HepG2 (cell line): ENCODE results near the gene ST14. TPM values are rescaled to one million over a fixed set of nuclear protein-coding genes. Genes with fewer than 3 reads are reported as not detected.

Experiments used
- ATF7 ChIP-seq, 2 experiments: fragments of 450-650 bp in 1 of 2; sonication (generic) in 1 of 2; formaldehyde crosslinking in 1 of 2; IDR thresholded peaks; 2 replicates each; pipeline versions ENCODE4 v1.4.0 to v1.6.1; 2016 to 2020; ENCODE audit warnings: antibody characterized with exemption in 1 of 2, mild to moderate bottlenecking in 1 of 2, missing genetic modification reagents in 1 of 2
- HOXA3 ChIP-seq: sonication (generic); formaldehyde crosslinking; IDR thresholded peaks from 2 replicates; pipeline ENCODE4 v1.5.0; 2020; ENCODE audit warnings: missing genetic modification reagents
- MED13 ChIP-seq: sonication (generic); formaldehyde crosslinking; IDR thresholded peaks from 2 replicates; pipeline ENCODE4 v1.5.0; 2020; ENCODE audit warnings: missing genetic modification reagents
- NFYB ChIP-seq: sonication (generic); formaldehyde crosslinking; IDR thresholded peaks from 2 replicates; pipeline ENCODE4 v1.4.0; 2020; ENCODE audit warnings: missing genetic modification reagents
- RARA ChIP-seq: IDR thresholded peaks from 2 replicates; pipeline ENCODE4 v1.6.1; 2016; ENCODE audit warnings: missing genetic modification reagents, missing compliant biosample characterization
- RBAK ChIP-seq: sonication (generic); formaldehyde crosslinking; IDR thresholded peaks from 2 replicates; pipeline ENCODE4 v1.5.1; 2020; ENCODE audit warnings: mild to moderate bottlenecking, missing genetic modification reagents
- SIX1 ChIP-seq: sonication (generic); formaldehyde crosslinking; IDR thresholded peaks from 2 replicates; pipeline ENCODE4 v1.4.0; 2020; ENCODE audit warnings: missing genetic modification reagents, borderline replicate concordance
- TEAD3 ChIP-seq: optimal IDR thresholded peaks from 2 replicates; pipeline ENCODE3; 2016; ENCODE audit warnings: borderline replicate concordance
- TOE1 ChIP-seq: sonication (generic); formaldehyde crosslinking; IDR thresholded peaks from 2 replicates; pipeline ENCODE4 v1.4.0; 2020; ENCODE audit warnings: mild to moderate bottlenecking, missing genetic modification reagents
- ZNF12 ChIP-seq: sonication (generic); formaldehyde crosslinking; IDR thresholded peaks from 2 replicates; pipeline ENCODE4 v1.5.0; 2020; ENCODE audit warnings: missing genetic modification reagents
- ZNF124 ChIP-seq: sonication (generic); formaldehyde crosslinking; IDR thresholded peaks from 2 replicates; pipeline ENCODE4 v1.4.0; 2020; ENCODE audit warnings: missing genetic modification reagents
- ZNF180 ChIP-seq: sonication (generic); formaldehyde crosslinking; IDR thresholded peaks from 2 replicates; pipeline ENCODE4 v1.4.0; 2020; ENCODE audit warnings: low read depth, missing genetic modification reagents, borderline replicate concordance
- ZNF30 ChIP-seq: sonication (generic); formaldehyde crosslinking; IDR thresholded peaks from 2 replicates; pipeline ENCODE4 v1.5.0; 2020; ENCODE audit warnings: mild to moderate bottlenecking, missing genetic modification reagents
- ZNF34 ChIP-seq: sonication (generic); formaldehyde crosslinking; IDR thresholded peaks from 2 replicates; pipeline ENCODE4 v1.4.0; 2020; ENCODE audit warnings: mild to moderate bottlenecking, missing genetic modification reagents, borderline replicate concordance
- ZNF589 ChIP-seq: sonication (generic); formaldehyde crosslinking; conservative IDR thresholded peaks from 2 replicates; pipeline ENCODE4 v1.8.0; 2022; ENCODE audit warnings: mild to moderate bottlenecking, moderate library complexity, missing genetic modification reagents
- ZNF614 ChIP-seq: IDR thresholded peaks from 2 replicates; pipeline ENCODE4 v1.6.1; 2018; ENCODE audit warnings: missing biosample characterization, missing genetic modification reagents, inconsistent platforms, borderline replicate concordance
- ZNF670 ChIP-seq: sonication (generic); formaldehyde crosslinking; IDR thresholded peaks from 2 replicates; pipeline ENCODE4 v1.8.0; 2022; ENCODE audit warnings: mild to moderate bottlenecking, missing genetic modification reagents, borderline replicate concordance
- polyA plus RNA-seq, 8 experiments: library from polyadenylated mRNA; depleted of rRNA in 3 of 8; stranded (reverse) in 7 of 8; unstranded in 1 of 8; fragments of >200 nt; fragmentation: Illumina TruSeq in 4 of 8; extraction: Trizol in 4 of 8; gene quantifications; 2 replicates each; pipeline versions ENCODE4 v1.2.1 to v1.2.3, GENCODE V29; 2011 to 2016; ENCODE audit warnings: low read depth in 4 of 8, missing spikeins in 1 of 8, mixed read lengths in 1 of 8; ENCODE audit not compliant: insufficient read depth in 1 of 8
- total RNA-seq, 5 experiments: library from RNA; depleted of rRNA; stranded (reverse); fragments of >200 nt; fragmentation: Illumina TruSeq; extraction: Trizol; gene quantifications; 2 replicates each; pipeline ENCODE4 v1.2.3, GENCODE V29; 2016; ENCODE audit warnings: low read depth in 1 of 5
- TF ChIP-seq, protein P1 (sequence below): sonication (generic); formaldehyde crosslinking; IDR thresholded peaks from 2 replicates; pipeline ENCODE4 v1.4.0; 2020; ENCODE audit warnings: missing genetic modification reagents
- TF ChIP-seq, protein P2 (sequence below): sonication (generic); formaldehyde crosslinking; IDR thresholded peaks from 2 replicates; pipeline ENCODE4 v1.9.0; 2022; ENCODE audit warnings: missing genetic modification reagents, mild to moderate bottlenecking, borderline replicate concordance
- TF ChIP-seq, protein P3 (sequence below): sonication (generic); formaldehyde crosslinking; IDR thresholded peaks from 2 replicates; pipeline ENCODE4 v1.4.0; 2020; ENCODE audit warnings: missing genetic modification reagents, borderline replicate concordance
- TF ChIP-seq, protein P4 (sequence below): sonication (generic); formaldehyde crosslinking; IDR thresholded peaks from 2 replicates; pipeline ENCODE4 v1.8.0; 2022; ENCODE audit warnings: mild to moderate bottlenecking, missing genetic modification reagents

Gene ST14
- total and polyA plus RNA-seq, 2 of the 13 experiments (the other 11 are each of a cell fraction or from before 2014, with no cell fraction given), result 0.88 to 1.4 TPM

DNA sequence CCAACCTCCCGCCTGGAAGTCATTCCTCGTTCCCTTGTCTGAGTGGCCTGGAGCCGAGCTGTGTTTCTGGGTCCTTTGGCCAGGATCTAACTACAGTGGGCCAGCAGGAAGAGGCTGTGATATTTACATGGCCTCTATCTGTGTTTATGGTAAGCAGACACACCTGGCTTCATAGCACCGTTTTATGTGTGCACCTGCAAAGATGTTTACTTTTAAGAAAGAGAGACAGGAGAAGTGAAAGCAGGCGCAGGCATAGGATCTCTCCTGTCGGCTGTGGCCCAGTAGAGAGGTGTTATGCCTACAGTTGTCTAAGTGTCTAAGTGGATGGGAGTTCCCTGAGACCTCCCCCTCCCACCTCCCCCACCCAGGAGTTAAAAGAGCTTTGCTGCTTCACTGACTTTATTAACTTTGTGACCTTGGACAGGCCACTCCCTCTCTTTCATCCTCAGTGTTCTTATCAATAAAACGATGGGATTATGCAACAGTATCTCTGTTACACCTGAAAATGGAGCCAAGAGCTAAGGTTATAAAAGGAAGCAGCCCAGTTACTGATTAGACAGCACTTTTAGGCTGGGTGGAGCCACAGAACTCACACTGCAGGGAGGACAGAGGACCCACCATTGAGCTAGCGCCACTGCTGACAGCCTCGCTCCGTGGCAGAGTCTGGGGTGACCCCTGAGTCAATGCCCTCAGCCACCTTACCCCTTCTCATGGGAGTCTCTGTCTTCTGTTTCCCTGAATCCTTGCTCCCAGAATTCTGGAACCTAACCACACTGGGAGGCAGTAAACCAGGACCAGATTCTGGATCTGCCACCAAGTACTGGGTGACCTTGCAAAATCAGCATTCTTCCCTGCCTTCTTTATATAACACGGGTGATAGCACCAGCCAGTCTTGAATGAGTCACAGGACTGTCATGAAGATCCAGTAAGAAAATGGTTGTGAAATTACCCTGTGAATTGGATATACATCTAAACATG lies 22.0 kb downstream of the ST14 start (continued):
- TF ChIP-seq, protein P1, sequence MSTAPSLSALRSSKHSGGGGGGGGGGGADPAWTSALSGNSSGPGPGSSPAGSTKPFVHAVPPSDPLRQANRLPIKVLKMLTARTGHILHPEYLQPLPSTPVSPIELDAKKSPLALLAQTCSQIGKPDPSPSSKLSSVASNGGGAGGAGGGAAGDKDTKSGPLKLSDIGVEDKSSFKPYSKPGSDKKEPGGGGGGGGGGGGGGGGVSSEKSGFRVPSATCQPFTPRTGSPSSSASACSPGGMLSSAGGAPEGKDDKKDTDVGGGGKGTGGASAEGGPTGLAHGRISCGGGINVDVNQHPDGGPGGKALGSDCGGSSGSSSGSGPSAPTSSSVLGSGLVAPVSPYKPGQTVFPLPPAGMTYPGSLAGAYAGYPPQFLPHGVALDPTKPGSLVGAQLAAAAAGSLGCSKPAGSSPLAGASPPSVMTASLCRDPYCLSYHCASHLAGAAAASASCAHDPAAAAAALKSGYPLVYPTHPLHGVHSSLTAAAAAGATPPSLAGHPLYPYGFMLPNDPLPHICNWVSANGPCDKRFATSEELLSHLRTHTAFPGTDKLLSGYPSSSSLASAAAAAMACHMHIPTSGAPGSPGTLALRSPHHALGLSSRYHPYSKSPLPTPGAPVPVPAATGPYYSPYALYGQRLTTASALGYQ (CRISPR knock-in tag), result peak; percentile 85
- TF ChIP-seq, protein P2, sequence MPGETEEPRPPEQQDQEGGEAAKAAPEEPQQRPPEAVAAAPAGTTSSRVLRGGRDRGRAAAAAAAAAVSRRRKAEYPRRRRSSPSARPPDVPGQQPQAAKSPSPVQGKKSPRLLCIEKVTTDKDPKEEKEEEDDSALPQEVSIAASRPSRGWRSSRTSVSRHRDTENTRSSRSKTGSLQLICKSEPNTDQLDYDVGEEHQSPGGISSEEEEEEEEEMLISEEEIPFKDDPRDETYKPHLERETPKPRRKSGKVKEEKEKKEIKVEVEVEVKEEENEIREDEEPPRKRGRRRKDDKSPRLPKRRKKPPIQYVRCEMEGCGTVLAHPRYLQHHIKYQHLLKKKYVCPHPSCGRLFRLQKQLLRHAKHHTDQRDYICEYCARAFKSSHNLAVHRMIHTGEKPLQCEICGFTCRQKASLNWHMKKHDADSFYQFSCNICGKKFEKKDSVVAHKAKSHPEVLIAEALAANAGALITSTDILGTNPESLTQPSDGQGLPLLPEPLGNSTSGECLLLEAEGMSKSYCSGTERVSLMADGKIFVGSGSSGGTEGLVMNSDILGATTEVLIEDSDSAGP (CRISPR knock-in tag), result peak; percentile 58; the same call in 1 of the 2 replicates
- TF ChIP-seq SIX1 (CRISPR knock-in tag) (peak; percentile 91), ZNF12 (peak; percentile 58), ZNF34 (CRISPR knock-in tag) (no peak), MED13 (no peak; the same call in 1 of the 2 replicates), ZNF670 (CRISPR knock-in tag) (no peak), ZNF614 (CRISPR knock-in tag) (peak; percentile 47; the same call in 1 of the 2 replicates), ZNF180 (CRISPR knock-in tag) (no peak), TOE1 (CRISPR knock-in tag) (0 out of 2 replicates have a peak, but pooled peaks have one; percentile 30), TEAD3 (CRISPR knock-in tag) (peak; percentile 31), ZNF124 (CRISPR knock-in tag) (peak; percentile 83; the same call in 1 of the 2 replicates), ZNF30 (CRISPR knock-in tag) (no peak), NFYB (CRISPR knock-in tag) (no peak), HOXA3 (CRISPR knock-in tag) (peak; percentile 80), RARA (CRISPR knock-in tag) (peak; percentile 90), ZNF589 (CRISPR knock-in tag) (peak; percentile 55; the same call in 1 of the 2 replicates), ATF7 (IDR thresholded peaks at IDR 0.05) (peak; percentile 42; the same call in 1 of the 2 replicates), ATF7 (CRISPR knock-in tag; IDR thresholded peaks at IDR 0.05) (no peak; the same call in 1 of the 2 replicates), RBAK (0 out of 2 replicates have a peak, but pooled peaks have one; percentile 60)
- TF ChIP-seq, protein P3, sequence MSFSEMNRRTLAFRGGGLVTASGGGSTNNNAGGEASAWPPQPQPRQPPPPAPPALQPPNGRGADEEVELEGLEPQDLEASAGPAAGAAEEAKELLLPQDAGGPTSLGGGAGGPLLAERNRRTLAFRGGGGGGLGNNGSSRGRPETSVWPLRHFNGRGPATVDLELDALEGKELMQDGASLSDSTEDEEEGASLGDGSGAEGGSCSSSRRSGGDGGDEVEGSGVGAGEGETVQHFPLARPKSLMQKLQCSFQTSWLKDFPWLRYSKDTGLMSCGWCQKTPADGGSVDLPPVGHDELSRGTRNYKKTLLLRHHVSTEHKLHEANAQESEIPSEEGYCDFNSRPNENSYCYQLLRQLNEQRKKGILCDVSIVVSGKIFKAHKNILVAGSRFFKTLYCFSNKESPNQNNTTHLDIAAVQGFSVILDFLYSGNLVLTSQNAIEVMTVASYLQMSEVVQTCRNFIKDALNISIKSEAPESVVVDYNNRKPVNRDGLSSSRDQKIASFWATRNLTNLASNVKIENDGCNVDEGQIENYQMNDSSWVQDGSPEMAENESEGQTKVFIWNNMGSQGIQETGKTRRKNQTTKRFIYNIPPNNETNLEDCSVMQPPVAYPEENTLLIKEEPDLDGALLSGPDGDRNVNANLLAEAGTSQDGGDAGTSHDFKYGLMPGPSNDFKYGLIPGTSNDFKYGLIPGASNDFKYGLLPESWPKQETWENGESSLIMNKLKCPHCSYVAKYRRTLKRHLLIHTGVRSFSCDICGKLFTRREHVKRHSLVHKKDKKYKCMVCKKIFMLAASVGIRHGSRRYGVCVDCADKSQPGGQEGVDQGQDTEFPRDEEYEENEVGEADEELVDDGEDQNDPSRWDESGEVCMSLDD (CRISPR knock-in tag), result peak; percentile 63; the same call in 1 of the 2 replicates
- TF ChIP-seq, protein P4, sequence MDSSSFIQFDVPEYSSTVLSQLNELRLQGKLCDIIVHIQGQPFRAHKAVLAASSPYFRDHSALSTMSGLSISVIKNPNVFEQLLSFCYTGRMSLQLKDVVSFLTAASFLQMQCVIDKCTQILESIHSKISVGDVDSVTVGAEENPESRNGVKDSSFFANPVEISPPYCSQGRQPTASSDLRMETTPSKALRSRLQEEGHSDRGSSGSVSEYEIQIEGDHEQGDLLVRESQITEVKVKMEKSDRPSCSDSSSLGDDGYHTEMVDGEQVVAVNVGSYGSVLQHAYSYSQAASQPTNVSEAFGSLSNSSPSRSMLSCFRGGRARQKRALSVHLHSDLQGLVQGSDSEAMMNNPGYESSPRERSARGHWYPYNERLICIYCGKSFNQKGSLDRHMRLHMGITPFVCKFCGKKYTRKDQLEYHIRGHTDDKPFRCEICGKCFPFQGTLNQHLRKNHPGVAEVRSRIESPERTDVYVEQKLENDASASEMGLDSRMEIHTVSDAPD (CRISPR knock-in tag), result peak; percentile 52; the same call in 1 of the 2 replicates
